ENCODE results near the gene MSMP.

Gene MSMP

GRCh38 chr9:35776018-35776417 lies 21.9 kb upstream of the MSMP start:
- peak overlapping the region; percentile 32 for H3K27ac Mint-ChIP-seq
- H3K36me3 Mint-ChIP-seq (ENCODE audit: low read depth), result peaks cover 7% of the 10 kb centered on the region
- no peaks in the 10 kb centered on the region for H3K9me3 Mint-ChIP-seq
- no peaks in the 10 kb centered on the region for H3K27me3 Mint-ChIP-seq (ENCODE audit: low read depth, poor library complexity)
- H3K4me3 Mint-ChIP-seq, result peak overlapping the region; percentile 0
- peaks cover 40% of the 10 kb centered on the region for H3K4me1 Mint-ChIP-seq
- no peak for DNase-seq
- no peak for TF ChIP-seq CTCF (IDR thresholded peaks at IDR 0.05)

- no peak for DNase-seq
- Mint-ChIP-seq H3K4me3 (peak overlapping the region; percentile 30), H3K27ac (peak overlapping the region; percentile 86), H3K27me3 (ENCODE audit: low read depth, poor library complexity) (no peaks in the 10 kb centered on the region), H3K9me3 (no peaks in the 10 kb centered on the region), H3K36me3 (ENCODE audit: low read depth) (peaks cover 2% of the 10 kb centered on the region), H3K4me1 (peaks cover 40% of the 10 kb centered on the region)
- TF ChIP-seq CTCF (IDR thresholded peaks at IDR 0.05), result no peak
Observed at GRCh38 chr9:35774907-35775635, 21.0 kb upstream of the MSMP start.

- H3K27me3 Mint-ChIP-seq (ENCODE audit: low read depth, poor library complexity), result no peaks in the 10 kb centered on the region
Observed at GRCh38 chr9:35771943-35772342, 17.9 kb upstream of the MSMP start.

GRCh38 chr9:35771534-35771933 lies 17.5 kb upstream of the MSMP start:
- DNase-seq, result no peak
- TF ChIP-seq CTCF (IDR thresholded peaks at IDR 0.05), result no peak
- H3K4me3 Mint-ChIP-seq, result no peak overlapping the region
- H3K4me1 Mint-ChIP-seq, result peaks cover 23% of the 10 kb centered on the region
- H3K9me3 Mint-ChIP-seq, result no peaks in the 10 kb centered on the region
- H3K27ac Mint-ChIP-seq, result no peak overlapping the region
- no peaks in the 10 kb centered on the region for H3K36me3 Mint-ChIP-seq (ENCODE audit: low read depth)
- H3K27me3 Mint-ChIP-seq (ENCODE audit: low read depth, poor library complexity), result no peaks in the 10 kb centered on the region

More at GRCh38 chr9:35771943-35772342, 17.9 kb upstream of the MSMP start:
- H3K36me3 Mint-ChIP-seq (ENCODE audit: low read depth), result no peaks in the 10 kb centered on the region
- no peaks in the 10 kb centered on the region for H3K9me3 Mint-ChIP-seq
- DNase-seq, result no peak
- H3K4me1 Mint-ChIP-seq, result peaks cover 23% of the 10 kb centered on the region
- TF ChIP-seq CTCF (IDR thresholded peaks at IDR 0.05), result no peak
- no peak overlapping the region for H3K4me3 Mint-ChIP-seq
- no peak overlapping the region for H3K27ac Mint-ChIP-seq

GRCh38 chr9:35771075-35771433 lies 17.0 kb upstream of the MSMP start:
- Mint-ChIP-seq H3K27me3 (ENCODE audit: low read depth, poor library complexity) (no peaks in the 10 kb centered on the region), H3K27ac (no peak overlapping the region), H3K9me3 (no peaks in the 10 kb centered on the region), H3K36me3 (ENCODE audit: low read depth) (no peaks in the 10 kb centered on the region), H3K4me1 (peaks cover 20% of the 10 kb centered on the region), H3K4me3 (no peak overlapping the region)
- no peak for TF ChIP-seq CTCF (IDR thresholded peaks at IDR 0.05)
- DNase-seq, result no peak

- no peaks in the 10 kb centered on the region for H3K36me3 Mint-ChIP-seq (ENCODE audit: low read depth)
- no peak overlapping the region for H3K27ac Mint-ChIP-seq
- no peaks in the 10 kb centered on the region for H3K9me3 Mint-ChIP-seq
- no peak for TF ChIP-seq CTCF (IDR thresholded peaks at IDR 0.05)
- no peak overlapping the region for H3K4me3 Mint-ChIP-seq
- no peak for DNase-seq
- no peaks in the 10 kb centered on the region for H3K27me3 Mint-ChIP-seq (ENCODE audit: low read depth, poor library complexity)
- peaks cover 7% of the 10 kb centered on the region for H3K4me1 Mint-ChIP-seq
Observed at GRCh38 chr9:35769763-35770162, 15.7 kb upstream of the MSMP start.
